GM13977 (cell line): ENCODE data around the gene JAM3.
A peak's percentile ranks its signal among the peaks of the same experiment; 100 is the strongest.

Experiments used
- DNase-seq: peaks from one replicate; pipeline ENCODE4 v3.0.0; 2012; ENCODE audit warnings: low spot score
- in situ Hi-C: fragments of 300-500 bp; cut with MboI; formaldehyde crosslinking; loops from one replicate; pipeline ENCODE4 v1.12.0; 2022; ENCODE audit warnings: low sequenced_read_pairs, low pct_unique_long_range_greater_than_20kb, mixed read lengths, inconsistent platforms; ENCODE audit not compliant: unreplicated experiment
- TF ChIP-seq, protein P1 (sequence below): IDR thresholded peaks from 2 replicates; pipeline ENCODE4 v1.5.1; 2012; ENCODE audit warnings: mild to moderate bottlenecking, control low read depth; ENCODE audit not compliant: insufficient read depth; ENCODE audit errors: extremely low read depth, missing control alignments

Gene JAM3

DNA sequence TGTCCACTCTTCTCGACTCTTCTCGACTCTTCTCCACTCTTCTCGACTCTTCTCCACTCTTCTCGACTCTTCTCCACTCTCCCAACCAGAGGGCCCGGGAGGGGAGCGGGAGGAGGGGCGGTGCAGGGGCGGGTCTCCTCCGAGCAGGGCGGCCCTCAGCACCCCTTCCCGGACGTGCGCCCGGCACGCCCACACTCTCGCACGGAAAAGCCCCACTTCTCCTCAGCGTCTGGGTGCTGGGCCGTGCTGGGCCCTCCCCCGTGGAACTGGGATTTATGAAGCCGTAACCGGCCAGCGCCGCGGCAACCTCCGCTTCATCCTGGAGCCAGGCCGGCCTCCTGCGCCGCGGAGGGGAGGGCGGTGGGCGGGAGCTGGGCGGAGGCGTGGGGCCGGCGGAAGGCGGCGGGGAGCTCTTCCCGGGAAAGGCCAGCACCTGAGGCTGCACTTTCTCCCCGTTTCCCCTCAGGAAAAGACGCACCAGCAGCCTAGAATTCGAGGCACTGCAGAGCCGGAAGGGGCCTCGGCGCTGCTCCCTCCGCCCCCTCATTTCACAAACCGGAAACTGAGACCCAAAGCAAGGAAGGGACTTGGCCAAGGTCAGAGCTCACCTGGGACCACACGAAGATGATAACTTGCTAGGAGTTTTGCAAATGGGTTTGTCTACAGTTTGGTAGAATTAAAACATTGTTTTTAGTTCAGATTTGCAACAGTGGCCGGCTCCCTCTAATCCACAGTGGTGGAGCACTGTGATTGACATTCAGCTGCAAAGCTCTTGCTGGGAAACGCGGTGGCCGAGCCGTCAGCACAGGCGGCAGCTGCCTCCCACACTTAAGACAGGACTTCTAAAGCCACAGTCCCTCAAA is 31.6 kb upstream of the JAM3 start:
- in situ Hi-C loops: no loop called here
- peak; percentile 55 for DNase-seq
- TF ChIP-seq, protein P1, sequence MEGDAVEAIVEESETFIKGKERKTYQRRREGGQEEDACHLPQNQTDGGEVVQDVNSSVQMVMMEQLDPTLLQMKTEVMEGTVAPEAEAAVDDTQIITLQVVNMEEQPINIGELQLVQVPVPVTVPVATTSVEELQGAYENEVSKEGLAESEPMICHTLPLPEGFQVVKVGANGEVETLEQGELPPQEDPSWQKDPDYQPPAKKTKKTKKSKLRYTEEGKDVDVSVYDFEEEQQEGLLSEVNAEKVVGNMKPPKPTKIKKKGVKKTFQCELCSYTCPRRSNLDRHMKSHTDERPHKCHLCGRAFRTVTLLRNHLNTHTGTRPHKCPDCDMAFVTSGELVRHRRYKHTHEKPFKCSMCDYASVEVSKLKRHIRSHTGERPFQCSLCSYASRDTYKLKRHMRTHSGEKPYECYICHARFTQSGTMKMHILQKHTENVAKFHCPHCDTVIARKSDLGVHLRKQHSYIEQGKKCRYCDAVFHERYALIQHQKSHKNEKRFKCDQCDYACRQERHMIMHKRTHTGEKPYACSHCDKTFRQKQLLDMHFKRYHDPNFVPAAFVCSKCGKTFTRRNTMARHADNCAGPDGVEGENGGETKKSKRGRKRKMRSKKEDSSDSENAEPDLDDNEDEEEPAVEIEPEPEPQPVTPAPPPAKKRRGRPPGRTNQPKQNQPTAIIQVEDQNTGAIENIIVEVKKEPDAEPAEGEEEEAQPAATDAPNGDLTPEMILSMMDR: no peak

DNA sequence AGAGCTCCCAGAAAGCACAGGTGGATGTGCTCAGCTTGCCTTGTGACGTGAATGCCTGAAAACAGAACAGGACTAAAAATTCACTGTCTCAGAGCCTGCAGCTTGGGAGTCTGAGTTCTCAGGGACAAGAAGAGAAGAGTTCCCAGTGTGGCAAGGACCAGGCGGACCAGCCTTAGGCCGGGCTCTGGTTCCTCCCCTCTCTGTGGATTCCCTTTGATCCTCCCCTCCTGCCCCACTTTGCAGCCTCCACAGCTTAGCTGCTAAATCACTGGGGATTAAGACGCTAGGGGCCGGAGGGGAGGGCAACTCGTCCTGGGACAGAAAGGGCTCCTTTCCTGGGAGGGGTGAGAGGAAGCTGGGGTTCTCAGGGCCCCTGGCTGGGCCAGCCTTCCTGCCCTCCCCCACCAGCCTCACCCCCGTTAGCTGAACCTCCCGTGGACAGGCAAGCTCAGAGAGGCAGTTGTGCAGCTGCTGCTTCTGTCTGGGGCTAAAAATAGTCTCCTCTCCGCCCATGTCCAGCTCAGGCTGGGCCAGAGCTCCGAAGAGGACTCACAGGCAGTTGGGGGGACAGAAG is 29.9 kb upstream of the JAM3 start:
- TF ChIP-seq, protein P1: no peak
- in situ Hi-C loops: no loop called here
- no peak for DNase-seq

DNA sequence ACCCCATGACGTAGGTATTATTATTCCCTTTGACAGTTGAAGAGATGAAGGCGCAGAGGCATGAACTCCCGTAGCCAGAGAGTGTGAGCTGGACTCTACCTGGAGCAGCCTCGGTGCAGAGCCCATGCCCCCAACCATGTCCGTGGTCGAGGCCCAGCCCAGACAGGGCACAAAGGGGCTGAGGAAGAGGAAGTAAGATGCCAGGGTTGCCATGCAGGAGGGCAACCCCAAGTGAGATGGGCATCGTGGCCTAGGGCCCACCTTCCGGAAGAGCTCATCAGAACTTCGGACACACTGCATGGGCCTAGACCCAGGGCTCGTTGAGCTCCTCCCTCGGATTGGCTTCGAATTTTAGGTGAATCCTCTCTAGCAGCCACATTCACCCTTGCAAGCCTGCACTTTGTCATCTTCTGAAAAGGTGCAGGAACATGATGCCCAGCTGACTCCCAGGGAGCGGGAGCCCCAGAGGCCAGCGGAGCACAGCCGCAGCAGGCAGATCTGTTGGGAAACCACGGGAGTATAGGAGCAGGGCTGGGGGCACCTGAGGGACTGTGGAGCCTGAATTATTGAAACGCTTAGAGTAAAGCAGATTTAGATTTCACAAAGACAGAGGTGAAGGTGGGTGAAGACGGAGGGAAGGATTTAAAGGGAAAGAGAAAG is 29.0 kb upstream of the JAM3 start:
- DNase-seq: no peak
- TF ChIP-seq, protein P1: no peak
- in situ Hi-C loops: no loop called here

DNA sequence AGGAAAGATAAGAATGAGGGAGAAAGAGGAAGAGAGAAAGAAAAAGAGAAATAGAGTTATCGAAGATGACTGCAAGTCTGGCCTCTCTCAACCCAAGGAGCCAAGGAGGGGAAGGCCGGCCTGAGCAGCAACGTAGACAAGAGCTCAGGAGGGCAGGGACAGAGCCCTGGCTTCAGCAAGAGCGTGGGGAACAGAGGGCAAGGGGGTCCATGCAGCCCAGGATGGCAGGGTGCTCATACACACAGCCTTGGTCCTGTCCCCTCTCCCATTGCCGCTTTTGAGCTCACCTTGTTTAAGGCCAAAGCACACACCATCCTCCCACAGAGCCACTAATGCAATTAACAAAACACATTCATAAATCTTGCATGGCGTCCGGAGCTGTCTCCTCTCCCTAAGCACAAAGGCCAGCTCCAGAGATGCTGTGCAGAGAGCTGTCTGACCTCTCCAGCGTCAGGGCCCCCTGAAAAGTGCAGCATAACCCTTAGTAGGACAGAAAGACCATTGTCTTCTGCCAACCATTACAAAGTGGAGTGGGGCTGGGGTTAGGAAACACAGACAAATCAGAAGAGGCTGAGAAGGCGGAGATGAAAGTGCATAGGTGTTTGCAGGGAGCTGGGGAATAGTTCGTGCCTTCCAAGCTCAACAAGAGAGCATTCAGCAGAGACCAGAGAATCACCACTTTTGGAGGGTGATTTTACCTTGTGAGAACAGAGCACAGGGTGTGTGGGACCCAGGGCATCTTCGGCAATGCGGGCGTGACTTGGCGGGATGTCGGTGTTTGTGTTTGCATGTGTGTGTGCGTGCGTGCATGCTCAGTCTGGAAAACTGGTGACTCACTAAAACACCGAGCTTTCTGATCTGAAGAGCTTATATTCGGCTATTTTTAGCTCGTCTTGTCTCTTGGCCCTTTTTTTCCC is 28.2 kb upstream of the JAM3 start:
- DNase-seq: no peak
- in situ Hi-C loops: no loop called here
- TF ChIP-seq, protein P1: no peak

DNA sequence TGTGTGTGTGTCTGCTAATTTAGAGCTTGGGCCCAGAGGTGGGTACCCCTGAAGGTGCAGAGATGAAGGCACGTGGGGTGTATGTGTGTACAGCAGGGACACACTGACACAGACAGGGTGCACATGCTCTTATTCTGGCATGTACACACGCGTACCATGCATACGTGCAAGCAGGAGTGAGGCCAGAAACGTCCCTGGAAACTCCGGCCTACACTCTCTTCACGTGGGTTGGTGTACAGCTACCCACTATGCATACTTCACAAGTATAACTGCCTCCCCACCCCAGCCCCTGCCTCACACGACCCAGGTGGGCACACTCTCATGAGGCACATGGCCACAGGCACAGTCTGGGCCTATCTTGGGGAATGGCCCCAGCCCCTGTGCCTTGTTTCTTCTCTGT is 27.5 kb upstream of the JAM3 start:
- in situ Hi-C loops: no loop called here

More for the DNA sequence above, 27.5 kb upstream of the JAM3 start:
- no peak for DNase-seq
- TF ChIP-seq, protein P1: no peak
